IPS-20b (cell line): ENCODE measurements around the gene GABBR2.

ENCODE experiments used
- H3K27ac ChIP-seq: one replicate; pipeline ENCODE4 v1.5.1; 2013; ENCODE audit warnings: low read length
- H3K27me3 ChIP-seq: 2 replicates; pipeline ENCODE4 v1.6.1; 2013; ENCODE audit warnings: mild to moderate bottlenecking, low read length, inconsistent platforms; ENCODE audit not compliant: insufficient read depth
- H3K36me3 ChIP-seq: 2 replicates; pipeline ENCODE4 v1.6.1; 2013; ENCODE audit warnings: low read depth, mild to moderate bottlenecking, inconsistent platforms, low read length, moderate library complexity; ENCODE audit not compliant: insufficient read depth
- H3K4me1 ChIP-seq: 2 replicates; pipeline ENCODE4 v1.6.1; 2013; ENCODE audit warnings: mild to moderate bottlenecking, control low read depth, inconsistent platforms, low read length, moderate library complexity; ENCODE audit not compliant: insufficient read depth
- H3K4me3 ChIP-seq: 2 replicates; pipeline ENCODE4 v1.5.1; 2013; ENCODE audit warnings: mild to moderate bottlenecking, low read length, inconsistent platforms
- H3K9ac ChIP-seq: 2 replicates; pipeline ENCODE4 v1.6.1; 2013; ENCODE audit warnings: low read depth, mild to moderate bottlenecking, inconsistent platforms, low read length, moderate library complexity
- H3K9me3 ChIP-seq: 2 replicates; pipeline ENCODE4 v1.6.1; 2013; ENCODE audit warnings: mild to moderate bottlenecking, low read depth, low read length, inconsistent platforms; ENCODE audit not compliant: insufficient read depth

GABBR2 gene

DNA sequence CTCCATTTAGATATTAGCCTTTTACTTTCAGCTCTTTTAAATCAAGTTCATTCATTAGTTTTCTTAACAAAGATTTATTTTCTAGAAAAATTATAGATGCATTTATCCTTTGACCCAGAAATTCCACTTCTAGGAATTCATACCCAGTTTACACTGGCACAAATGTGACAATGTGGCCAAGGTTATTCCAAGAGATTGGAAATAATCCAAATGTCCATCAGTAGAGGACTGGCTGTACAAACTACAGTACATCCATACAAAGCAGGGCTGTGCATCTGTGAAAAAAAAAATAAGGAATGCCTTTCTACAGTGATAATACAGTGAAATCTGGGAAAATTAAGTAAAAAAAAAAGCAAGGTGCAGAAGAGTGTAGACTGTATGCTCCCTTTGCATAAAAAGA lies 149.2 kb downstream of the GABBR2 start:
- no peak overlapping the region for H3K9ac ChIP-seq
- H3K4me3 ChIP-seq = no peak overlapping the region
- no peak overlapping the region for H3K27ac ChIP-seq
- no peaks in the 10 kb centered on the region for H3K4me1 ChIP-seq
- H3K9me3 ChIP-seq = no peaks in the 10 kb centered on the region
- no peaks in the 10 kb centered on the region for H3K27me3 ChIP-seq
- no peaks in the 10 kb centered on the region for H3K36me3 ChIP-seq

- Histone ChIP-seq H3K9me3 (no peaks in the 10 kb centered on the region), H3K36me3 (no peaks in the 10 kb centered on the region), H3K4me3 (no peak overlapping the region), H3K27ac (no peak overlapping the region), H3K4me1 (no peaks in the 10 kb centered on the region), H3K9ac (no peak overlapping the region), H3K27me3 (no peaks in the 10 kb centered on the region)
Observed at GRCh38 chr9:98558575-98558974, 150.2 kb downstream of the GABBR2 start.

GRCh38 chr9:98556511-98556910 lies 152.2 kb downstream of the GABBR2 start:
- no peak overlapping the region for H3K4me3 ChIP-seq
- H3K9ac ChIP-seq = no peak overlapping the region
- peaks cover 5% of the 10 kb centered on the region for H3K4me1 ChIP-seq
- no peaks in the 10 kb centered on the region for H3K27me3 ChIP-seq
- H3K9me3 ChIP-seq = no peaks in the 10 kb centered on the region
- no peaks in the 10 kb centered on the region for H3K36me3 ChIP-seq
- no peak overlapping the region for H3K27ac ChIP-seq

DNA sequence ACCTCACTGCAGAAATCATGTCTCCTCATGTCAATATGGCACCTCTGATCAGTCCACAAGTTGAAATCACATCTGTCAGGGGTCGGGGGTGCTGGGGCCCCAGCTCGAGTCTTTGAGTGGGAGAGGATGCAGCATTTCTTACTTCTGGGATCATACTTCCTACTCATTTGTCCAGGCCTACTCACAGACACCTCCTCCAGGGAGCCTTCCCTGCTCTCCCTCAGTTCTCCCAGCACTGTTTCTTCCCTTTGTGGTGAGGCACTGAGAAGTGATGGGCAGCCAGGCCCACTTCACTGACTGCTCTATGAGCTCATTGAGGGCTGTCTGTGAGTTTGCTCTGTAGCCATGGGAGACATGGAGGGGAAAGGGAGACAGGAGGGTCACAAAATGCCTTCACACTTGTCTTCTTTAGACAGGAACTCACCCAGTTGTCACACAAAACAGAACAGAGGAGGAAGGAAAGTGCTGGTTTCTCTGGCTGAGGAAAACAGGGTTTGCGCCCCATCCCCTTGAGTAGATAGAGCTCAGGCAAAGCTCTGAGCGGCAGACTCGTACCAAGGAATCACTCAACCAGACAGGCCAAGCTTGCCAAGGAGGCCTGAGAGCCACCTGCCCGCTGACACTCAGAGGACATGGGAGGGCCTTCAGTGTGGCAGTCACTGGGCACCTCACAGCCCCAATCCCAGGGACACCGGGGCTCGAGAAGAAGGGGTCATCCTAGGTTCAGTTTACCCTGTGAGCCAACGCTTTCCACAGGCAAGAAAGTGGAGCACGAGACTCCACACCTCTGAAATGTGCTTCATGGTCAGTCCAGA lies 152.9 kb downstream of the GABBR2 start:
- Histone ChIP-seq H3K9ac (no peak overlapping the region), H3K27me3 (no peaks in the 10 kb centered on the region), H3K27ac (no peak overlapping the region), H3K9me3 (no peaks in the 10 kb centered on the region), H3K36me3 (no peaks in the 10 kb centered on the region), H3K4me1 (peaks cover 5% of the 10 kb centered on the region), H3K4me3 (no peak overlapping the region)

DNA sequence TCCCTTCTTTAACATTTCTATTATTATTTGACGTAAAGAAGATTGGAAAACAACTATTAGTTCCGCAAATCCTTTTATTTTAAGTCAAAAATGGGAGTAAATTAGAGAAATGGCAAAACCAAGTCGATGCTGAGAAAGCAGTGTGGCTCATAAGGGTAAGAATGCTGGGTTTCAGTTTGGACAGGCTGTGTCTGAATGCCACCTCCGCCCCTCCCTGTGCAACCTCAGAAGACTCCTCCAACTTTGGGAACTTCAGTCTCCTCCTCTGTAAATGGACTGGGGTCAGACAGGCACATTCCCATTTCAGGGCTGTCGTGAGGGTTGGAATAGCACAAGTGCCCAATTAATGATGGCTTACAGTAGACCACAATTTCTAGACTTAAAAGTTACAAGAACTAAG lies 154.0 kb downstream of the GABBR2 start:
- Histone ChIP-seq H3K27ac (no peak overlapping the region), H3K4me1 (peaks cover 5% of the 10 kb centered on the region), H3K27me3 (no peaks in the 10 kb centered on the region), H3K36me3 (no peaks in the 10 kb centered on the region), H3K4me3 (no peak overlapping the region), H3K9ac (no peak overlapping the region), H3K9me3 (no peaks in the 10 kb centered on the region)

- H3K9me3 ChIP-seq = no peaks in the 10 kb centered on the region
- H3K27ac ChIP-seq = no peak overlapping the region
- no peaks in the 10 kb centered on the region for H3K27me3 ChIP-seq
- H3K9ac ChIP-seq = no peak overlapping the region
- H3K4me1 ChIP-seq = peaks cover 5% of the 10 kb centered on the region
- H3K4me3 ChIP-seq = no peak overlapping the region
- no peaks in the 10 kb centered on the region for H3K36me3 ChIP-seq
Observed at GRCh38 chr9:98552331-98552730, 156.4 kb downstream of the GABBR2 start.

DNA sequence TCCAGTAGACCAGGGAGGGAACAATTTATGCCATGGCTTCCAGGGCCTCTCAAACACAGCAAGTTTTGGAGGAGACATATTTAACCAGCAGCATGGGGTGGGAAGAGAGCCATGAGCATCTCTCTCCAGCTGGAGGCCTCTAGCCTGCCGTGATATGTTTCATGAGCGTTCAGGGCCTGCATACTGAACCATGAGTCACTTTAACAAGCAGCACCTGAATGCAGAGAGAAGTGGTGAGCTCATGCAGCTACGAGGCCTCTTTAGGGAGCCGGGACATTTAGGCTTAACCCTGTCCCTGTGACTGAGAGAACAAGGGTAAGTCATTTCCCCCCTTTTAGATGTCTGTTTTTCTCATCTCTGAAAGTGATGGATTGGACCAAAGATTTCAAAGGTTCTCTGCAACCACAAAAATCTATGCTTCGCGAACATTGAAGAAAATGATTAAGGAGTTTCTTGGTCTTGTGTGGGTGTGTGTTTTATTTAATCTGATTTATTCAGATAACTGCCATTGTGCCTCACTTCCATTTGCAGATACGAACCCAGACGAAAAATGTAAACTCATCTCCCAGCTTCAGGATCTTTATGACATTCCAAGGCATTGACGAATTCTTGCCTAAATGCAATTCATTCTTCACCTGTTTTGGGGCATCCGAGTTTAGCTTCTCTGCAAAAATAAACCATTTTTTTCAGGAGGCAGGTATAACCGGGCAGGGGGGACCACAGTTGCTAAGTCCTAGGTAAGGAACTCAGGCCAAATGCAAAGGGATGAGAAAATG lies 157.0 kb downstream of the GABBR2 start:
- Histone ChIP-seq H3K4me3 (no peak overlapping the region), H3K27ac (no peak overlapping the region), H3K9me3 (no peaks in the 10 kb centered on the region), H3K36me3 (no peaks in the 10 kb centered on the region), H3K9ac (no peak overlapping the region), H3K27me3 (no peaks in the 10 kb centered on the region), H3K4me1 (peaks cover 5% of the 10 kb centered on the region)

DNA sequence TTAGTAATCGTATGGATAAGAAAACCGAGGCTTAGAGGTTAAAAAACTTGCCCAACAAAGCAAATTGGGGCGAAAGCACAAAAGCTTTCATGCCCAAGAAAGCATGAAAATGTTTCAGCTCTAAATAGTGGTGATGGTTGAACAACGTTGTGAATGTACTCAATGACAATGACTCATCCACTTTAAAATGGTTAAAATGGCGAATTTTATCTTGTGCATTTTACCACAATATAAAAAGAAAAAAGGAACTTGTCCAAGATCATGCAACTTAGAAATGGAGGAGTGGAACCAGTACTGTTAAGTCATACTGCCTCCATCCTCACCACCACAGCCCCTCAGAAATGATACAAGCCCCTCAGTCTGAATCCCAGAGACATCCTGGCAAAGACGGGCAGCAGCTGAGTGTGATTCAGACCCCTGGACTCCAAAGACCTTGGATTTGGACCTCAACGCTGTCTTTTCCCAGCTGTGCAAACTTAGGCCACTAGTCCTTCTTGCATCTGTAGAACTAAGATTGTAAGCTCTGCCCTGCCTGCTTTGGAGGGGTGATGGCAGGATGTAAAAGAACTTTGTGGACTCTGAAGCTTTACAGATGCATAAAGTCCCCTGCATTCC lies 158.4 kb downstream of the GABBR2 start:
- no peaks in the 10 kb centered on the region for H3K36me3 ChIP-seq
- H3K4me1 ChIP-seq = peaks cover 5% of the 10 kb centered on the region
- no peak overlapping the region for H3K9ac ChIP-seq
- no peak overlapping the region for H3K27ac ChIP-seq
- no peaks in the 10 kb centered on the region for H3K27me3 ChIP-seq
- H3K9me3 ChIP-seq = no peaks in the 10 kb centered on the region
- no peak overlapping the region for H3K4me3 ChIP-seq

DNA sequence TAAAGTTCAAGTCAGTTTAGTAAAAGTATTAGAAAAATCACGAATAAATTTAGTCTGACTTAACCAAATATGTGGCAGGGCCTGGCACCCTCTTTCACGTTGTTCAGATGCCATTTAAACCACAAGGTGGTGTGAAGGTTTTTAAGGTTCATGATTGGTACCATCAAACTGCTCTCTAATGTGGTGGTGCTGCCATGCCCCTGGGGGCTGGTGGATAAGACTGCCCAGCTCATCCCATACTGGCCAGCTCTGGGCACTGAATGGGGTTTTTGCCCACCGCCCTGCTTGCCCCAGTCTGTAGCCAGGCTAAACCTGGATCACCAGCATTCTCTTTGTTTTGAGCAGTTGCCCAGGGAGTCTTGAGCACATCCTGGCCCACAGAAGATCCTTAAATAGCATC lies 159.3 kb downstream of the GABBR2 start:
- H3K4me3 ChIP-seq = no peak overlapping the region
- H3K27me3 ChIP-seq = no peaks in the 10 kb centered on the region

DNA sequence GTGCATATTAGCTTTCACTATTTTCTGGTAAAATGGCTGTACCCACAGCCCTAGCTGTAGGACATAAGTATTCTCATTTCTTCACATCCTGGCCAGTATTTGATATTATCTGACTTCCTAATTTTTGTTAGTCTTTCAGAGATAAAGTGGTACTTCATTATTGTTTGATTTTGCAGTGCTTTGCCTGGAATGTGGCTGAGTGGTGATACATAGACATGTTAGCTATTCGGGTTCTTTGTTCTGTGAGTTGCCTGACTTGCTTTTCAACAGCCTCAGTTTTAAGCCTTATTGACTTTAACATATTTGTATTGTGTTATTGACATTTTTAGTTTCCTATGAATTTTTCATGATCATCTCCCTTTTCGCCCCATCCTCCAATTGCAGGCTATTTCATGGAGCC lies 161.1 kb downstream of the GABBR2 start:
- no peaks in the 10 kb centered on the region for H3K36me3 ChIP-seq
- H3K4me3 ChIP-seq = no peak overlapping the region
- H3K27ac ChIP-seq = no peak overlapping the region
- no peaks in the 10 kb centered on the region for H3K9me3 ChIP-seq
- no peak overlapping the region for H3K9ac ChIP-seq
- H3K4me1 ChIP-seq = peaks cover 5% of the 10 kb centered on the region
- H3K27me3 ChIP-seq = no peaks in the 10 kb centered on the region

More for the DNA sequence above, 159.3 kb downstream of the GABBR2 start:
- H3K36me3 ChIP-seq = no peaks in the 10 kb centered on the region
- no peak overlapping the region for H3K27ac ChIP-seq
- no peak overlapping the region for H3K9ac ChIP-seq
- H3K4me1 ChIP-seq = peaks cover 5% of the 10 kb centered on the region
- no peaks in the 10 kb centered on the region for H3K9me3 ChIP-seq

GRCh38 chr9:98545021-98545420 lies 163.7 kb downstream of the GABBR2 start:
- no peaks in the 10 kb centered on the region for H3K36me3 ChIP-seq
- no peaks in the 10 kb centered on the region for H3K4me1 ChIP-seq
- H3K27me3 ChIP-seq = no peaks in the 10 kb centered on the region
- H3K9ac ChIP-seq = no peak overlapping the region
- no peak overlapping the region for H3K4me3 ChIP-seq
- no peaks in the 10 kb centered on the region for H3K9me3 ChIP-seq
- H3K27ac ChIP-seq = no peak overlapping the region
